ENCODE data around the gene CTBP2. TPM values are rescaled to one million over a fixed set of nuclear protein-coding genes. Genes with fewer than 3 reads are reported as not detected.

Gene CTBP2
- total RNA-seq, 1 experiment from 2014 or later: 78.7 TPM

GRCh38 chr10:125001313-125002046 is 158.9 kb downstream of the CTBP2 start:
- DNase-seq: no peak
- H3K9me3 Mint-ChIP-seq (ENCODE audit: low read depth, unreplicated experiment): no peaks in the 10 kb centered on the region
- CTCF ChIA-PET: interaction anchor here (0.6 kb wide), 1 partner anchor 18 kb away, joined by 3 read pairs; no protein-coding TSS in a partner anchor
- no TSS peak for BruUV-seq (replicated peaks)
- intact Hi-C loops (cut with micrococcal nuclease; ENCODE audit: unreplicated experiment): no loop called here
- TF ChIP-seq CTCF (IDR thresholded peaks at IDR 0.05; ENCODE audit: unreplicated experiment): no peak
- no peak overlapping the region for H3K27ac Mint-ChIP-seq (ENCODE audit: unreplicated experiment)
- H3K4me3 Mint-ChIP-seq (ENCODE audit: low read depth, unreplicated experiment): no peak overlapping the region
- H3K36me3 Mint-ChIP-seq (ENCODE audit: insufficient read depth, unreplicated experiment): peaks cover 27% of the 10 kb centered on the region
- H3K4me1 Mint-ChIP-seq (ENCODE audit: low read depth, unreplicated experiment): no peaks in the 10 kb centered on the region
- H3K27me3 Mint-ChIP-seq (ENCODE audit: unreplicated experiment): no peaks in the 10 kb centered on the region

GRCh38 chr10:125000366-125001312 is 159.7 kb downstream of the CTBP2 start:
- TF ChIP-seq CTCF (IDR thresholded peaks at IDR 0.05; ENCODE audit: unreplicated experiment): no peak
- no TSS peak for BruUV-seq (replicated peaks)
- no peak for DNase-seq
- no peaks in the 10 kb centered on the region for H3K9me3 Mint-ChIP-seq (ENCODE audit: low read depth, unreplicated experiment)
- CTCF ChIA-PET: interaction anchor here (0.5 to 0.6 kb wide), 3 partner anchors 17 to 568 kb away, joined by 3 read pairs; no protein-coding TSS in a partner anchor
- intact Hi-C loops (cut with micrococcal nuclease; ENCODE audit: unreplicated experiment): no loop called here
- H3K27ac Mint-ChIP-seq (ENCODE audit: unreplicated experiment): no peak overlapping the region
- no peaks in the 10 kb centered on the region for H3K4me1 Mint-ChIP-seq (ENCODE audit: low read depth, unreplicated experiment)
- H3K36me3 Mint-ChIP-seq (ENCODE audit: insufficient read depth, unreplicated experiment): peaks cover 25% of the 10 kb centered on the region
- H3K27me3 Mint-ChIP-seq (ENCODE audit: unreplicated experiment): no peaks in the 10 kb centered on the region
- H3K4me3 Mint-ChIP-seq (ENCODE audit: low read depth, unreplicated experiment): no peak overlapping the region

GRCh38 chr10:124999433-125000365 is 160.7 kb downstream of the CTBP2 start:
- Mint-ChIP-seq H3K36me3 (ENCODE audit: insufficient read depth, unreplicated experiment) (peaks cover 34% of the 10 kb centered on the region), H3K9me3 (ENCODE audit: low read depth, unreplicated experiment) (no peaks in the 10 kb centered on the region), H3K4me3 (ENCODE audit: low read depth, unreplicated experiment) (no peak overlapping the region), H3K27me3 (ENCODE audit: unreplicated experiment) (no peaks in the 10 kb centered on the region), H3K27ac (ENCODE audit: unreplicated experiment) (no peak overlapping the region), H3K4me1 (ENCODE audit: low read depth, unreplicated experiment) (no peaks in the 10 kb centered on the region)
- BruUV-seq (replicated peaks): no TSS peak
- DNase-seq: no peak
- CTCF ChIA-PET: interaction anchor here (0.5 to 0.6 kb wide), 2 partner anchors 366 to 567 kb away, joined by 3 read pairs; no protein-coding TSS in a partner anchor
- intact Hi-C loops (cut with micrococcal nuclease; ENCODE audit: unreplicated experiment): no loop called here
- TF ChIP-seq CTCF (IDR thresholded peaks at IDR 0.05; ENCODE audit: unreplicated experiment): no peak

All from Calu3 (cell line).